ENCODE measurements around the gene IER5. TPM values are rescaled to one million over a fixed set of nuclear protein-coding genes. Genes with fewer than 3 reads are reported as not detected.

The IER5 gene
- total RNA-seq, 1 experiment from 2014 or later = 21.2 TPM

GRCh38 chr1:181140891-181141290 is 52.4 kb downstream of the IER5 start:
- H3K4me2 ChIP-seq = peak overlapping the region; percentile 63
- H3K79me2 ChIP-seq (ENCODE audit: low read depth) = 0 out of 2 replicates have a peak, but pooled peaks cover 5% of the 10 kb centered on the region
- H3K9me2 ChIP-seq (ENCODE audit: insufficient read depth) = no peaks in the 10 kb centered on the region
- ChIA-PET CTCF (interaction anchor here (0.6 to 2.2 kb wide), 7 partner anchors 18 to 132 kb away, joined by 3 to 11 read pairs (median 4); no protein-coding TSS in a partner anchor), POLR2A (ENCODE audit: unreplicated experiment) (interaction anchor here (0.5 to 0.8 kb wide), 4 partner anchors 28 to 353 kb away, joined by 3 to 6 read pairs (median 4); no protein-coding TSS in a partner anchor)
- TF ChIP-seq CTCF (conservative IDR thresholded peaks at IDR 0.05) (no peak), EZH2 (IDR thresholded peaks at IDR 0.05; ENCODE audit: low read depth) (no peak)
- intact Hi-C loops (cut with micrococcal nuclease; ENCODE audit: unreplicated experiment) = no loop called here
- no peak for DNase-seq
- no peak overlapping the region for H2AFZ ChIP-seq
- peak overlapping the region; percentile 92 for H3K27ac ChIP-seq
- H4K20me1 ChIP-seq (ENCODE audit: insufficient read depth) = no peaks in the 10 kb centered on the region
- H3K4me1 ChIP-seq (replicated peaks; ENCODE audit: insufficient read depth) = peaks cover 70% of the 10 kb centered on the region
- no peaks in the 10 kb centered on the region for H3K27me3 ChIP-seq (ENCODE audit: insufficient read depth, low read depth)
- H3K9me3 ChIP-seq (ENCODE audit: insufficient read depth, low read depth) = no peaks in the 10 kb centered on the region
- peaks cover 39% of the 10 kb centered on the region for H3F3A ChIP-seq (ENCODE audit: insufficient read depth, low read depth)
- BruUV-seq (replicated peaks) = TSS peak; percentile 30
- no peaks in the 10 kb centered on the region for H3K36me3 ChIP-seq (ENCODE audit: low read depth)
- H3K4me3 ChIP-seq = no peak overlapping the region

- Histone ChIP-seq H3K27ac (peak overlapping the region; percentile 92), H3K4me3 (no peak overlapping the region), H3K4me1 (replicated peaks; ENCODE audit: insufficient read depth) (peaks cover 64% of the 10 kb centered on the region), H4K20me1 (ENCODE audit: insufficient read depth) (no peaks in the 10 kb centered on the region), H3K36me3 (ENCODE audit: low read depth) (no peaks in the 10 kb centered on the region), H3K9me2 (ENCODE audit: insufficient read depth) (no peaks in the 10 kb centered on the region), H3K79me2 (ENCODE audit: low read depth) (0 out of 2 replicates have a peak, but pooled peaks cover 5% of the 10 kb centered on the region), H3F3A (ENCODE audit: insufficient read depth, low read depth) (peaks cover 33% of the 10 kb centered on the region), H2AFZ (no peak overlapping the region), H3K4me2 (peak overlapping the region; percentile 63), H3K9me3 (ENCODE audit: insufficient read depth, low read depth) (no peaks in the 10 kb centered on the region), H3K27me3 (ENCODE audit: insufficient read depth, low read depth) (no peaks in the 10 kb centered on the region)
- BruUV-seq (replicated peaks) = no TSS peak
- ChIA-PET POLR2A (ENCODE audit: unreplicated experiment) (interaction anchor here (0.5 to 0.7 kb wide), 5 partner anchors 14 to 352 kb away, joined by 3 to 6 read pairs (median 4); no protein-coding TSS in a partner anchor), CTCF (interaction anchor here (0.5 to 2.2 kb wide), 11 partner anchors 19 to 260 kb away, joined by 3 to 11 read pairs (median 4); no protein-coding TSS in a partner anchor)
- TF ChIP-seq EZH2 (IDR thresholded peaks at IDR 0.05; ENCODE audit: low read depth) (no peak), CTCF (conservative IDR thresholded peaks at IDR 0.05) (no peak)
- DNase-seq = peak; percentile 52 to 88
- intact Hi-C loops (cut with micrococcal nuclease; ENCODE audit: unreplicated experiment) = no loop called here
These were observed 53.0 kb downstream of the IER5 start for GRCh38 chr1:181141431-181141910.

Other genes starting within 250 kb of the IER5 start
- gene KIAA1614, start 175.8 kb upstream of the IER5 start, total RNA-seq (2021) = 0.15 TPM in 1 of 2 replicates, not detected in the other
- gene STX6, start 65.8 kb upstream of the IER5 start, total RNA-seq (2021) = 23.0 and 25.2 TPM in 2 replicates
- 11.2 and 15.5 TPM in 2 replicates for gene MR1, start 54.7 kb upstream of the IER5 start, total RNA-seq (2021)

Measured in PC-9 (cell line).